Naive B cell (primary cell): ENCODE measurements around the gene KLC4. TPM values are rescaled to one million over a fixed set of nuclear protein-coding genes. Genes with fewer than 3 reads are reported as not detected.
A peak's percentile ranks its signal among the peaks of the same experiment; 100 is the strongest.

Experiments
- ATAC-seq, 2 donors: fragments of 150-1000 bp; cut with Tn5 transposase; 2 replicates each; pipeline ENCODE4 v1.10.0; 2021; ENCODE audit warnings: low read depth in 2 of 2, mild to moderate bottlenecking in 2 of 2, moderate library complexity in 2 of 2
- DNase-seq: peaks from one replicate; pipeline ENCODE4 v3.0.0; 2022
- H3K27ac Mint-ChIP-seq, 6 donors: one replicate each; pipeline ENCODE4 v1.8.0; 2020 to 2022; ENCODE audit warnings: mild to moderate bottlenecking in 6 of 6, mixed read lengths in 6 of 6, moderate library complexity in 5 of 6, inconsistent platforms in 2 of 6
- H3K27me3 Mint-ChIP-seq, 3 donors: one replicate each; pipeline ENCODE4 v1.8.0; 2021 to 2022; ENCODE audit warnings: mixed read lengths in 3 of 3, mild to moderate bottlenecking in 1 of 3
- H3K36me3 Mint-ChIP-seq, 2 donors: one replicate each; pipeline ENCODE4 v1.8.0; 2020 to 2022; ENCODE audit warnings: mixed read lengths in 2 of 2, inconsistent platforms in 1 of 2, mild to moderate bottlenecking in 1 of 2
- H3K4me1 Mint-ChIP-seq, 3 donors: one replicate each; pipeline ENCODE4 v1.8.0; 2020 to 2022; ENCODE audit warnings: mixed read lengths in 3 of 3, inconsistent platforms in 1 of 3, mild to moderate bottlenecking in 1 of 3, moderate library complexity in 1 of 3
- H3K4me3 Mint-ChIP-seq, 8 donors: one replicate each; pipeline ENCODE4 v1.8.0; 2020 to 2022; ENCODE audit warnings: mild to moderate bottlenecking in 8 of 8, mixed read lengths in 8 of 8, moderate library complexity in 8 of 8, inconsistent platforms in 2 of 8
- H3K9me3 Mint-ChIP-seq, 7 donors: one replicate each; pipeline ENCODE4 v1.8.0; 2020 to 2022; ENCODE audit warnings: mixed read lengths in 7 of 7, mild to moderate bottlenecking in 5 of 7, inconsistent platforms in 2 of 7, moderate library complexity in 1 of 7
- polyA plus RNA-seq, 6 donors: library from polyadenylated mRNA; unstranded; fragments of 300-500 nt; fragmentation: Illumina TruSeq; gene quantifications; one replicate each; pipeline ENCODE4 v1.2.3, GENCODE V29; 2021; ENCODE audit warnings: low read depth in 6 of 6

The KLC4 gene
- polyA plus RNA-seq, 6 donors from 2014 or later: 1.3 to 11.2 (median 10.5) TPM

DNA sequence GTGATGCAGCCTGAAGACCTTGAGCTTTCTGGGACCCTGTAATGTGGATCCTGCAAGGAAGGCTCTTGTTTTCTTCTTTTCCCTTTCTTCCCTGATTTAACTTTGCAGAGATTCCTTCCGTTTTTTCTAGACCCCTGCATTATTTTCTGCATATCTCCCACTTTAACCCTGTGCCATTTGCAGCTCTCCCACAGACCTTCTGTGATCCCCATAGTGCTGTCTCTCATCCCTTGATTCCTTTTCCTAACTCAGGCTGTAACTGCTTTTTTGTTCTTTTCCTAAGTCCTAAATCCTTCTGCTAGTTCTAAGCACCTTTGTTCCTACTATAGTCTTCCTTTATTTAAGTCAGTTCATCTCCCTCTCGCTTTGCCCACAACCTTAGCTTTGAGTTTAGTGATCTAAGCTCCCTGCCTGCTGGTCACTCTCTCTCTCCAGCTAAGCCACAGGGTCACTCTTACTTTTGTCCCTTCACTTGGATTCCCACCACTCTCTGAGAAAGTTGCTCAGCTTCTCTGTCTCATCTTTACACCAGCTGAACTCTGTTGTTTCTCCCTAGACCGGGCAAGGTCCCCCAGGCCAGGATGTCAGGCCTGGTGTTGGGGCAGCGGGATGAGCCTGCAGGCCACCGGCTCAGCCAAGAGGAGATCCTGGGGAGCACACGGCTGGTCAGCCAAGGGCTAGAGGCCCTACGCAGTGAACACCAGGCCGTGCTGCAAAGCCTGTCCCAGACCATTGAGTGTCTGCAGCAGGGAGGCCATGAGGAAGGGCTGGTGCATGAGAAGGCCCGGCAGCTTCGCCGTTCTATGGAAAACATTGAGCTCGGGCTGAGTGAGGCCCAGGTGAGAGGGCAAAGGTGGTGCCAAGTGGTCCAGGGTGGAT, 1.6 kb downstream of the KLC4 start:
- Mint-ChIP-seq H3K4me3 (peak overlapping the region; percentile 60 to 99 (median 98)), H3K27ac (peak overlapping the region in 5 of 6 donors; percentile 32 to 98 (median 76)), H3K36me3 (peaks cover 4 to 29% of the 10 kb centered on the region in 2 donors), H3K27me3 (no peaks in the 10 kb centered on the region), H3K9me3 (no peaks in the 10 kb centered on the region), H3K4me1 (peaks cover 33 to 47% (median 38%) of the 10 kb centered on the region in 3 donors)
- ATAC-seq (no peak), DNase-seq (no peak)

DNA sequence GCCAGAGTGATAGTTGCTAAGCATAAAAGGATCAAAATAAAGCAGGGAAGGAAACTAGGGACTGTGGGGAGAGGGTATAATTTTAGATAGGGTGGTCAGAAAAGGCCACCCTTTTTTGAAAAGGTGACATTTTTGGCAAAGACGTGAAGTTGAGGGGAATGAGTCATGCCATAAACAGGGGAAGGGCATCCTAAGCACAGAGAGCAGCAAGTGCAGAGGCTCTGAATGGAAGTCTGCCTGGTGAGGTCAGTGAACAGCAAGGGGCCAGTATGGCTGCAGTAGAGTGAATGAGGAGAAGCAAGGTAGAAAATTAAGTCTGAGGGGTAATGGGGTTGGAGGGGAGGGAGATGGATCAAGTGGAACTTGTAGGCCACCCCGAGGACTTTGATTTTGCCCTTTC, 2.4 kb downstream of the KLC4 start:
- no peak for DNase-seq
- no peaks in the 10 kb centered on the region for H3K9me3 Mint-ChIP-seq
- peak overlapping the region in 1 of 8 donors; percentile 96 for H3K4me3 Mint-ChIP-seq
- H3K27me3 Mint-ChIP-seq: no peaks in the 10 kb centered on the region
- peaks cover 33 to 43% (median 36%) of the 10 kb centered on the region in 3 donors for H3K4me1 Mint-ChIP-seq
- H3K27ac Mint-ChIP-seq: peak overlapping the region in 1 of 6 donors; percentile 73
- peaks cover 4 to 37% of the 10 kb centered on the region in 2 donors for H3K36me3 Mint-ChIP-seq
- ATAC-seq: no peak

DNA sequence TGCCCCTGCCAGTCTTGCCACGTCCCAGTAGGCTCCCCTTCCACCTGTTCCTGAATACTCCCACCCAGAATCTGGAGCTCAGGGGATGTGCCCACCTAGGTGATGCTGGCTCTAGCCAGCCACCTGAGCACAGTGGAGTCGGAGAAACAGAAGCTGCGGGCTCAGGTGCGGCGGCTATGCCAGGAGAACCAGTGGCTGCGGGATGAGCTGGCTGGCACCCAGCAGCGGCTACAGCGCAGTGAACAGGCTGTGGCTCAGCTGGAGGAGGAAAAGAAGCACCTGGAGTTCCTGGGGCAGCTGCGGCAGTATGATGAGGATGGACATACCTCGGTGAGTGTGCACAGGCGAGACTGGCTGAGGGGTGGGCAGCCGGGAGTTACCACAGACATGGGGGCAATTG, 3.4 kb downstream of the KLC4 start:
- Mint-ChIP-seq H3K9me3 (no peaks in the 10 kb centered on the region), H3K4me1 (peaks cover 33 to 38% (median 36%) of the 10 kb centered on the region in 3 donors), H3K27ac (no peak overlapping the region), H3K27me3 (no peaks in the 10 kb centered on the region), H3K36me3 (peaks cover 4 to 38% of the 10 kb centered on the region in 2 donors), H3K4me3 (peak overlapping the region in 2 of 8 donors; percentile 40 to 68)
- ATAC-seq: no peak
- DNase-seq: no peak

DNA sequence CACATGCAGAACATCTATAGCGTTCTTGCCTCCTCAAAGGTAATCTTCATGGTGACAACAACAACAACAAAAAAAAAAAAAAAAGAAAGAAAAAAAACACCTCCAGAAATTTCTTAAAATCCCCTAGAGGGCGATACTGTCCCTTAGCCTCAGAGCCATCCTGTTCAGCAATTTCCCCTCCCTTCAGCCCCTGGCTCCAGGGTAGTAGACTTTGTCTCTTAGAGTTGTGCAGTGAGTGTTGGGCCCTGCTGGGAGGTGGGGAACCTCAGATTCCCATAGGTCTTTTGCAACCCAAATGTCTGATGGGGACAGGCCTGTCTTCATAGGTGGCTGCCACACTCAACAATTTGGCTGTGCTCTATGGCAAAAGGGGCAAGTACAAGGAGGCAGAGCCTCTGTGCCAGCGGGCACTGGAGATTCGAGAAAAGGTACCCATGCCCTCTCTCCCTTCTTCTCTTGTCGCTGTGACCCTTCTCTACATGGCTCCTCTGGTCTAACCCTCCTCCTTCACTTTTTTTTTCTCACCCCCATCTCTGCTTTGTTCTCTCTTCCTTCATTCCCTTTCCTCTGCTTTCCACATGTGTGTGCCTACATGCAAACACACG, 10.7 kb downstream of the KLC4 start:
- DNase-seq: no peak
- Mint-ChIP-seq H3K27ac (peak overlapping the region in 2 of 6 donors; percentile 8 to 21), H3K27me3 (no peaks in the 10 kb centered on the region), H3K9me3 (no peaks in the 10 kb centered on the region), H3K4me1 (peaks cover 0 to 4% (median 0%) of the 10 kb centered on the region in 3 donors), H3K4me3 (no peak overlapping the region), H3K36me3 (peaks cover 18 to 39% of the 10 kb centered on the region in 2 donors)
- ATAC-seq: peak; percentile 51 to 62

DNA sequence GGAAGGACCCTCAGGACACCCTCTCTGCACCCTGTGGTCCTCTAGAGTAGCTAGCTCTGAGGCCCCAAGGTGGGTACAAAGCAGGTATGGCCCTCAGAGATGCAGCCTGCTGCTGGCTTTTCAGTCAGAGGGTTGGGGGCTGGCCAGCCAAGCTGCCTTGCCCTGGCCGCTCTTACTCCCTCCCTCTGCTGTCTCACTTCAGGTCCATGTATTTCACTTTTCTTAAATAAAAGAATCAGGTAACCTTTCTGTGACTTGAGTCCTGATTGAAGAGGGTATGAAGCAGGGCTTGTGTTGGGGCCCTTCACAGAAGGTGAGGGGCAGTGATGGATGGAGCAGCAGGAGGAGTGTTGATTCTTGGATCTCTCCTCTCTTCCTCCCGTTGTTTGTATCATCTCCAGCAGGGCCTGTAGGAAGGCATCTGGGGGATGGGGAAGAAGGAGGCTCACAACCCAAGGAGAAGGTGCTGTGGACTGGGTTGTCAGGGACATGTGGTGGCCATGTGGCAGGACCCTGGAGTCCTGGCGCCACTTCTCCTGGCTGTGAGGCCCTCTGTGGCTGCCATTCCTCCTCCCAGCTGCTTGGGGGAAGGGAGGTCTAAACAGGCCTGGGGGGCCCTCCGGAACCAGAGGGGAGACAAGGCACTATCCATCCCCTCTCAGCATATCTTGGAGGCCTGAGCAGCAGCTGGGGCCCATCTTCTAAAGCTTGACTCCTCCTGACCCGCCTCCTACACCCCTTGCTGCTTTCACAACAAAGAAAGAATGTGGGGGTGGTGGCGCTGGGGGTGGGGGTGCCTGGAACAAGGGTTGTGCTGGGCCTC, 15.6 kb downstream of the KLC4 start:
- no peak for ATAC-seq
- Mint-ChIP-seq H3K4me3 (peak overlapping the region in 7 of 8 donors; percentile 15 to 85 (median 75)), H3K9me3 (peaks cover 0 to 2% (median 0%) of the 10 kb centered on the region in 7 donors), H3K4me1 (peaks cover 0 to 22% (median 9%) of the 10 kb centered on the region in 3 donors), H3K27ac (no peak overlapping the region), H3K36me3 (peaks cover 18 to 27% of the 10 kb centered on the region in 2 donors), H3K27me3 (peaks cover 13 to 19% (median 17%) of the 10 kb centered on the region in 3 donors)
- DNase-seq: no peak

DNA sequence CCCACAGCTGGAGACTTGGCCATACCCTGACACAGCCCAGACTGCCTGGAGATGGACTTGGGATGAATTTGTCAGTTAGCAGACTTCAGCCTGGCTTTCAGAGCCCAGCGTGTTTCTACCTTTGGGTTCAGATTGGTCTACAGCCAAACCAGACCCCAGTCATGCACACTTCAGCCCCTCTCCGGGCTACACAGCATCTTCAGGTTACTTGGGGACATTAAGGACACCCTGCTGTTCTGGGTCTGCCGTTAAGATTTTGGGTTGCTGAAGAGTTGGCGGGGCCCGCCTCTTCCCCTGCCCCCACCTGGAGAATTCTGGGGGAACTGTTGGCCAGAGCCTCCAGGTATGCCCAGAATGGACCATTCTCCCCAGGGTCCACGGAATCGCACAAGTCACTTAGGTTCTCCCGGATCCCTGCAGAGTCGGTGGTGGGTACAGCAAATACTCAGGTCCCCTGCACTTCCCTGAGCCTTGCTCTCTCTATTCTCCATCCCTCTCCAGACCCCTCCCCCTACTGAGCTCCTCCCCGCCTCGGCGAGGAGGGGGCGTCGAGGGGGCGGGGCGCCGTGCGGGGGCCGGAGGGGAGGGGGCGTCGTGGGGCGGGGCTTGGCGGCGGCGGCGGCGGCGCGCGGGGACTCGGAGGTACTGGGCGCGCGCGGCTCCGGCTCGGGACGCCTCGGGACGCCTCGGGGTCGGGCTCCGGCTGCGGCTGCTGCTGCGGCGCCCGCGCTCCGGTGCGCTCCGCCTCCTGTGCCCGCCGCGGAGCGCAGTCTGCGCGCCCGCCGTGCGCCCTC, 16.4 kb downstream of the KLC4 start, which contains the start of gene PTK7:
Gene PTK7 (plus strand): TSS at position 645 of the 794 bp plus-strand sequence. CDS start 175 bp downstream, outside the sequence.
- peak within 1 kb of the TSS; percentile 47 to 85 (median 74) for H3K4me3 Mint-ChIP-seq
- DNase-seq (no peak), ATAC-seq (peak; percentile 63 to 76)
- H3K4me1 Mint-ChIP-seq: peaks cover 0 to 20% (median 9%) of the 10 kb centered on the region in 3 donors
- H3K9me3 Mint-ChIP-seq: peaks cover 0 to 2% (median 0%) of the 10 kb centered on the region in 7 donors
- peaks cover 18 to 20% of the 10 kb centered on the region in 2 donors for H3K36me3 Mint-ChIP-seq
- peaks cover 13 to 19% (median 17%) of the 10 kb centered on the region in 3 donors for H3K27me3 Mint-ChIP-seq
- H3K27ac Mint-ChIP-seq: no peak within 1 kb of the TSS

DNA sequence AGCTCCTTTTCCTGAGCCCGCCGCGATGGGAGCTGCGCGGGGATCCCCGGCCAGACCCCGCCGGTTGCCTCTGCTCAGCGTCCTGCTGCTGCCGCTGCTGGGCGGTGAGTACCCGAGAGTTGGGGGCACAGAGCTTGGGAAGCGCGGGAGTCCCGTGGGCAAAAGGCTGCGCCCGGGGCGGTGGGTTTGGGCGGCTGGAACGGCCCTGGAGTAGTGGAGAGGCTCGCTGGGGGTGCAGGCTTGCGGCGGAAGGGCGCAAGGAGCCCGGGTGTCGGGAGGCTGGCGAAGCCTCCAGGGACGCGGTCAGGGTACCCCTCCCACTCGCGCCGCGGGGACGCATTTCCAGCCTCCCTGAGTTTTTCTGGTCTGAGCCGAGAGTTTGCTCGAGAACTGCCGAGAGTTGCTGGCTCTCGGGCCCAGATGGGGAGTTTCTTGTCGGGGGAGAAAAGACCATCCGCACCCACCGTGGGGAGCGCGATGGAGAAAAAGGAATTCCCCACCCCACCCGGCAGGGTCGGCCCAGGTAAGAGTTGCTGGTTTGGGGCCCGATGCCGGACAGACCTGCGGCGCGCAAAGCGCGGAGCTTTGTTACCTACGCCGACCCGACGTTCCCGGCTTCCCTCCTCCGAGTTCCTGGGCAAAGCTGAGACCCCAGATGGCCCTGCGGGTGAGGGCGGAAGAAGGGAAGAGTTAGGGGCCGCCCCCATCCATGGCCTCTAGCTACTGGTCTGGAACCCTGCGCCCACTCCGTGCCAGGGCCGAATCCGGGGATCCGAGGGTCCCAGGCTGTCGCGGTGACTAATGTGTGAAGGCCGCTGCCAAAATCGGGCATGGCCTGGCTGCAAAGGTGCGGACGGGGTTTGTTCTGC, 17.3 kb downstream of the KLC4 start:
- ATAC-seq (peak; percentile 23 to 32), DNase-seq (no peak)
- Mint-ChIP-seq H3K4me1 (peaks cover 0 to 20% (median 9%) of the 10 kb centered on the region in 3 donors), H3K36me3 (peaks cover 14 to 16% of the 10 kb centered on the region in 2 donors), H3K4me3 (peak overlapping the region; percentile 47 to 82 (median 69)), H3K9me3 (peaks cover 0 to 2% (median 0%) of the 10 kb centered on the region in 7 donors), H3K27ac (no peak overlapping the region), H3K27me3 (peaks cover 13 to 19% (median 17%) of the 10 kb centered on the region in 3 donors)

DNA sequence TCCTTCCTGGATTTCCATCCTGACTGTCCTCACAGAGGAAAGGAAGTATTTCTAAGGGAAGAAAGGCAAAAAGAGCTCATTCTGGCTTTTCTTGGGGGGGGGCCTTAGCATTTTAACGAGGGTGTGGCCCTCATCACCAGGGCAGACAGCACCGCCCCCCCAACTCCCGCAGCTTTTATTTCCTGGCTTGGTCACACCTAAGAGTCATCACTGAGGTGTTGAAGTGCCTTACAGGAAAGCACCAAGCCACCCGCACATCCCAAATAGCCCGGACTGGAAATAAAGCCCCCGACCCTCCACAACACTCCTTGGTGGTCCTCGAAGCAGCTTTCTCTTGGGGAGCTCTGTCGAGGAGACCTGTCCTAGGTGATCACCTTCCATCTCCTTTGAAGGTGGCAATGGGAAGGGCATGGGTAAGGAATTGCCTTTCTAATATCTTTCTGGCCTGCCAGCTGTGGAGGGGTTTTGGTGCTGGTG, 17.9 kb downstream of the KLC4 start:
- H3K4me3 Mint-ChIP-seq: peak overlapping the region; percentile 47 to 82 (median 69)
- peaks cover 13 to 19% (median 17%) of the 10 kb centered on the region in 3 donors for H3K27me3 Mint-ChIP-seq
- H3K27ac Mint-ChIP-seq: no peak overlapping the region
- no peak for ATAC-seq
- peaks cover 0 to 20% (median 9%) of the 10 kb centered on the region in 3 donors for H3K4me1 Mint-ChIP-seq
- peaks cover 0 to 2% (median 0%) of the 10 kb centered on the region in 7 donors for H3K9me3 Mint-ChIP-seq
- no peak for DNase-seq
- peaks cover 8 to 11% of the 10 kb centered on the region in 2 donors for H3K36me3 Mint-ChIP-seq

DNA sequence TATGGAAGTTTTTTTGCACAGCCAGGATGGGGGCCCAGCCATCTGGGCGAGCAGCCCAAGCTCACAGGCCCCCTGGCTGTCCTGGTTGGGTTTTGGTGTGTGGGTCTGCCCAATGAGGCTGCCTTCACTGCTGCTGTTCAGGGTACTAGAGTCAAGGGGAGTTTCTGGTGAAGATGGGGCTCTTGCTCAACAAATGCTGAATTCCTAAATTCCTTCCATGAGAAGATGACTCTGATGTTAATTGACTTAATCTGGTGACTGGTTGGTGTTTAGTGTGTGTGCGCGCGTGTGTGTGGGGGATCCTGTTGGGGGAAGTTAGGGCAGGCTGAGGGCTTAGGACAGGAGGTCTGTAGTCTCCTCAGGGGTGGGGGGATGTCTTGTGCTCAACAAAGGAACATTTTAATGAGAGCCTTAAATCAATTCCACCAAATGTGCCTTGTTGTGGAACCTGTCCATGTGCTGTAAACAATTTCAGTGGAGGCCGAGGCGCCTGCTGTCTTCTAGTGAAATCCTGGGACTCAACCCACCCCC, 18.6 kb downstream of the KLC4 start:
- peaks cover 0 to 2% (median 0%) of the 10 kb centered on the region in 7 donors for H3K9me3 Mint-ChIP-seq
- H3K36me3 Mint-ChIP-seq: peaks cover under 1 to 4% of the 10 kb centered on the region in 2 donors
- peaks cover 13 to 19% (median 17%) of the 10 kb centered on the region in 3 donors for H3K27me3 Mint-ChIP-seq
- DNase-seq (no peak), ATAC-seq (no peak)
- H3K4me3 Mint-ChIP-seq: peak overlapping the region in 4 of 8 donors; percentile 12 to 60 (median 32)
- H3K4me1 Mint-ChIP-seq: peaks cover 0 to 20% (median 9%) of the 10 kb centered on the region in 3 donors
- no peak overlapping the region for H3K27ac Mint-ChIP-seq

DNA sequence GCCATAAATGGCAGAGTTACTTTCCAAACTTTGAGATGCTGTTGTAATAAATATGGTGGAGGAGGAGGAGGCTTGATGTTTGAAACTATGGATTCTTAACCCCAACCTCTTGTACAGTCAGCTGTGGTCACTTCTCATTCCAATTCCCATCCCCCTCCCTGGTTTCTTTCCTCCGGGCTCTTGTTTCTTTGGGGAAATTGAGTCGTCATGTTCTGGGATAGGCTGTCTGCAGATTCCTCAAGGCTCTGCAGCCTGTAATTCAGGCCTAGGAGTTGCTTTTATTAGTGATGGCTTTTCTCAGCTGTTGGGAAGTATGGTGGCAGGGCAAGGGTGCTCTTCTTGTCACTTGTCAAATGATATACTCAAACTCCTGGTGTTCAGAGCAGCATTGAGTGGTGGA, 19.3 kb downstream of the KLC4 start:
- DNase-seq (no peak), ATAC-seq (no peak)
- Mint-ChIP-seq H3K9me3 (peaks cover 0 to 2% (median 0%) of the 10 kb centered on the region in 7 donors), H3K27me3 (peaks cover 17 to 19% (median 17%) of the 10 kb centered on the region in 3 donors), H3K4me3 (no peak overlapping the region), H3K4me1 (peaks cover 0 to 20% (median 9%) of the 10 kb centered on the region in 3 donors), H3K36me3 (peaks cover 0 to 3% of the 10 kb centered on the region in 2 donors), H3K27ac (peak overlapping the region in 1 of 6 donors; percentile 73)

DNA sequence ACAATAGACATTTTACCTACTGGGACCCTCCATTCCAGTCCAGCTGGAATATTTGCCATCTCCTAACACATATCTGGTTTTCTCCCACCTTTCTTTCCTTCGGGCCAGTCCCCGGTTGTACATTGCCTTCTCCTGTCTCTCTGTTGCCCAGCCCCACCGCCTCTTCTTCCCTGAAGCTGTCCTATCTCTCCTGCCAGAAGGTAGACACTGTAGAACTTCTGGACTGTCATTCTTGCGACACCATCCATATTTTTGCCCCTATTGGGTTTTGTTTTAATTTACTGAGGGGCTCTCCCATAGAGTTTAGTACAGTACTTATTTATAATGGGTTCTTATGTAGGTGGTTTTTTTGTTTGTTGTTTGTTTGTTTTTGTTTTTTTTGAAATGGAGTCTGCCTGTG, 21.6 kb downstream of the KLC4 start:
- Mint-ChIP-seq H3K4me1 (peaks cover 0 to 13% (median 9%) of the 10 kb centered on the region in 3 donors), H3K9me3 (peaks cover 0 to 2% (median 0%) of the 10 kb centered on the region in 7 donors)
- no peak for ATAC-seq

More for the DNA sequence above, 21.6 kb downstream of the KLC4 start:
- Mint-ChIP-seq H3K4me3 (peak overlapping the region in 1 of 8 donors; percentile 62), H3K27ac (peak overlapping the region in 1 of 6 donors; percentile 10), H3K27me3 (peaks cover 17 to 21% (median 19%) of the 10 kb centered on the region in 3 donors), H3K36me3 (no peaks in the 10 kb centered on the region)
- no peak for DNase-seq
